T follicular helper cell (primary cell): Measurements from ENCODE around the gene CAGE1.

ENCODE experiments used
- DNase-seq: peaks from one replicate; pipeline ENCODE4 v3.0.0-alpha.2; 2020; ENCODE audit warnings: low read depth
- total RNA-seq, 2 experiments: gene quantifications; one replicate each; lab custom pipeline; 2026; lab: John Stamatoyannopoulos, UW

The CAGE1 gene
- 0.30 to 0.39 reads per million in 2 experiments for total RNA-seq

- DNase-seq, result peak; percentile 91
These were observed at the start of gene CAGE1, which contains the start of gene RIOK1 for GRCh38 chr6:7389451-7390225. Gene CAGE1 (minus strand): TSS chr6:7389742. CDS start chr6:7387173, 2,569 bp downstream. Gene RIOK1 (plus strand): TSS chr6:7389808. CDS start chr6:7390003, 195 bp downstream.

- no peak for DNase-seq
These were observed 49.7 kb upstream of the CAGE1 start for GRCh38 chr6:7439228-7439627.

GRCh38 chr6:7438011-7438410 is 48.5 kb upstream of the CAGE1 start:
- DNase-seq, result no peak

- no peak for DNase-seq
These were observed 45.1 kb upstream of the CAGE1 start for GRCh38 chr6:7434672-7435071.

DNA sequence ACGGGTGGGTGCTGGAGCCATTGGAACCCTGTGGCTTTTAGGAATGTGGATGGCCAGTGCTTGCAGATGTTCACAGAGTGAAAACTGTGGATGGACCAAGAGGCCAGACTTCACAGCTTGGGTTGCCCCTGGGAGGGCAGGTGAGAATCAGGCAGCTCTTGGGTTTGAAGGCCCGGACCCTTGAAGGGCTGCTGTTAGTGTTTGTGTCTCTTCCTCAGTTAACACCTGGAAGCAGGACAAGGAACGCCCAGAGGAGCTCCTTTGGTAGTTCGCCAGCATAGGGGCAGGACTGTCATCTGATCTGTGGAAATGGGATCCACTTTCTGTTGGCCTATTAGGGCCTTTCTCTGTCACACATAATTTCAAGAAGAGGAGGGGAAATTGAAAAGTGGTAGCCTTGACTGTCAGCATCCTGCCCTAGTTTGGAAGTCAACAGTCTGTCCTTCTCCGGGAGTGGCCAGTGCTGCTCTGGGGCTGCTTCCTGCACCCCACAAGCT is 43.6 kb upstream of the CAGE1 start:
- DNase-seq, result no peak

- no peak for DNase-seq
These were observed 43.0 kb upstream of the CAGE1 start for GRCh38 chr6:7432391-7433120.

DNA sequence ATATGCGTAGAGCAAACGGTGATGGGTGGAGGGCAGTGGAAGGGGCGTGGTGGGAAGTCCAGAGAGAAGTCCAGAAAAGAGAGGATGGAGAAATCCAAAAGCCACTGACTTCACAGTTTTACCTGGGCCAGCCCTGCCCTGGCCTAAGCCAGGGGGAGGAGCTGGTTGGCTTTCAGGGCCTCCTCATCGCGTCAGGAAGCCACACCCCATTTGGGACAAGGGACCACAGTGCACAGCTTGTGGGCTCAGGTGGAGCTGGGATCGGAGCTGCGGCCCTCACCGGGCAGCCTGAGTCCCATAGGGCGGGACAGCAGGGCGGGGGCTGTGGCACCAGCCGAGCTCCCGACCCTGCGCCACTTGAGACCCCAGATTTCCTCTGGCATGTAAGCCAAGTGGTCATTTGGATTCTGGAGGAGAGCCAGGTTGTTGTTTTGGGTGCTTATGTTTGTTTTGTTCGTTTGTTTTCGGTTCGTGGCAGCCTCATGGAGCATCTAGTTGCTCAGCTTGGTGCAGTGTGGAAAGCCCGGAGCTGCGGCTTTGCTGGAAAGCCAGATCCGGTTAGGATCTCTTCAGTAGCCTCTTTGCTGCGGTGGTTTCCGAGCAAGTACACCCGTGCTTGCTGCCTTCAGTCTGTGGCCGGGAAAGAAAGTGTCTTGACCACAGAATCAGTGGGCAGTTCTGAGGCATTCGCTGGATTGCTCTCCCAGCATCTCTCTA is 42.3 kb upstream of the CAGE1 start:
- no peak for DNase-seq

GRCh38 chr6:7431313-7431673 is 41.8 kb upstream of the CAGE1 start:
- DNase-seq, result no peak

GRCh38 chr6:7426447-7427169 is 37.1 kb upstream of the CAGE1 start:
- no peak for DNase-seq

DNA sequence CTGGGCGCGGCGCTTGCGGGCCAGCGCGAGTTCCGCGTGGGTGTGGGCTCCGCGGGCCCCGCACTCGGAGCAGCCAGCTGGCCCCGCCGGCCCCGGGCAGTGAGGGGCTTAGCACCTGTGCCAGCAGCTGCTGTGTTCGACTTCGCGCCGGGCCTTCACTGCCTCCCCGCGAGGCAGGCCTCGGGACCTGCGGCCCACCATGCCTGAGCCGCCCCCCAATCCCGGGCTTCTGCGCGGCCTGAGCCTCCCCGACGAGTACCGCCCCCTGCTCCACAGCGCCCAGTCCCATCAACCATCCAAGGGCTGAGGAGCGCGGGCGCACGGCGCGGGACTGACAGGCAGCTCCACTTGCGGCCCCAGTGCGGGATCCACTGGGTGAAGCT is 36.3 kb upstream of the CAGE1 start:
- no peak for DNase-seq

DNA sequence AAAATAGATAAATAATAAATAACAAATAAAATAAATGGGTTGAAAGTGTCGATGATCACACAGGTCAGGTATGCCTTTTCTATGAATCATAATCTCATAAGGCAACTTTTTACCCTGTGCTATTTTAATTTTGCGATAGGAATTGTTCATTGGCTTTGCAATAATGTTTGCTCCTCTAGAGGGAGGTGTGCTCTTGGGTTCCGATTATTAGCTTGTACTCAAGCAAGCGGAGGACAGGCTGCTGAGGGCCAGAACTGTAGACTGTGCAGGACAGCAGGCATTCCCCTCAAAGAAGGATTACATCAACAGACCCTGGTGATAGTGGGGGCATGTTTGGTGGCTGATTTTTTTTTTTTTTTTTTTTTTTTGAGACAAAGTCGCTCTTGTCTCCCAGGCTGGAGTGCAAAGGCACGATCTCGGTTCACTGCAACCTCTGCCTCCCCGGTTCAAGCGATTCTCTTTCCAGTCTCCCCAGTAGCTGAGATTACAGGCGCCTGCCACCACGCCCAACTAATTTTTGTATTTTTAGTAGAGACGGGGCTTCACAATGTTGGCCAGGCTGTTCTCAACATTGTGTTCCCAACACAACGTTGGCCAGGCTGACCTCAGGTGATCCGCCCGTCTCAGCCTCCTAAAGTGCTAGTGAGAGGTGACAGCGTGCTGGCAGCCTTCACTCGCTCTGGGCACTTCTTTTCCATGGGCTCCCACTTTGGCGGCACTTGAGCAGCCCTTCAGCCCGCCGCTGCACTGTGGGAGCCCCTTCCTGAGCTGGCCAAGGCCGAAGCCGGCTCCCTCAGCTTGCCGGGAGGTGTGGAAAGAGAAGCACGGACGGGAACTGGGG is 35.6 kb upstream of the CAGE1 start:
- no peak for DNase-seq

DNA sequence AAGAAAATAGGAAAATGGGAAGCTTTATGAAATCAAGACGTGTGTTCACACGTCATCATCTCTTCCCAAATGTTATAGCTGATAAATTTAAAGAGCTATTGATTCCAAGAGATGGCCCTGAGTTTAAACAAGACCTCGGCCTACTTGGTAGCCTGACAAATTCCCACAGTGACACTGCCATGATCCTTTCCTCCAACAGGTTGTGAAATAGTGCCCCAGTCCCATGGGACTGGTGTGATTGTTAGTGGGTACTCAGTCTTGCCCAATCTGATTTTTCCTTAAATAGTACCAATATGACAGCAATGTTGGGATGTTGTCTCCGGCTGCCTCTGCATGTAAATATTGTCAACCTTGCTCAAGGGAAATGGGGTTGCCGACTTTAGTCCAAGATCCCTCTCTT is 34.5 kb upstream of the CAGE1 start:
- DNase-seq, result no peak

- DNase-seq, result no peak
These were observed 31.5 kb upstream of the CAGE1 start for GRCh38 chr6:7421066-7421465.

DNA sequence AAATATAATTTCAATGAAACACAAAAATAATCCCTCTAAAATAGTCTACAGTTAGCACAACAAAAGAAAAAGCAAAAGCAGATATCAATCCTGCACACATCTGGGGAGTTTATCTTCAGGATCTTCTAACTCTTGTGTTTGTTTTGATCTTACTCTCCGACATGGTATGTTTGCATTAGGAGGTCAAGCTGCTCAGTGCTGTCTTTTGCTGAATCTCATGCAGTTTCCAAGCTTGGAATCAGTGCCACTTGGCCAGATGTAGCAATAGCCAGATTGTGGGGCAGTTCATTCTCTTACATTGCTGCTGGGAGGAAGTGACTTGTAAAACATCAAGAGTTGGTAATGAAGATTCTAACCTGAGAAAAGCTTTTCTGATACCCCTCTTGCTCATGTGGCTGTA is 29.5 kb upstream of the CAGE1 start:
- no peak for DNase-seq

- no peak for DNase-seq
These were observed 28.8 kb upstream of the CAGE1 start for GRCh38 chr6:7418238-7418905.

GRCh38 chr6:7417684-7418083 is 28.1 kb upstream of the CAGE1 start:
- DNase-seq, result no peak

- no peak for DNase-seq
These were observed 25.3 kb upstream of the CAGE1 start for GRCh38 chr6:7414811-7415210.

- DNase-seq, result no peak
These were observed 23.7 kb upstream of the CAGE1 start for GRCh38 chr6:7413151-7413823.

DNA sequence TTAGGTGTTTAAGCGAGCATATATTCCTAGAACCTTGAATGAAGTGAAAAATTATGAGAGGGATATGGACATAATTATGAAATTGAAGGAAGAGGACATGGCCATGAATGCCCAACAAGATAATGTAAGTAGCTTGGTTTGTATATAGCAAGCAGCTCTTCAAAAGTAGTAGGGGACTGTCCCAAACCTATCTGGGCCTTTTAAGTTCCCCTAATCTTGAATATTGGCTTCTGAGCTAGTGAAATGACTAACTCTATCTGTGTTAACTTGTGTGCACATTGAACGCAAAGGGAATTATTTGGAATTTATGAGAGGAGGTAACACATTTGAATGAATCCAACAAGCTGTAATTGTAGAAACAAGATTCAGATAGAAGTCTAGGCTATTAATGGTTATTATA is 21.8 kb upstream of the CAGE1 start:
- DNase-seq, result no peak

DNA sequence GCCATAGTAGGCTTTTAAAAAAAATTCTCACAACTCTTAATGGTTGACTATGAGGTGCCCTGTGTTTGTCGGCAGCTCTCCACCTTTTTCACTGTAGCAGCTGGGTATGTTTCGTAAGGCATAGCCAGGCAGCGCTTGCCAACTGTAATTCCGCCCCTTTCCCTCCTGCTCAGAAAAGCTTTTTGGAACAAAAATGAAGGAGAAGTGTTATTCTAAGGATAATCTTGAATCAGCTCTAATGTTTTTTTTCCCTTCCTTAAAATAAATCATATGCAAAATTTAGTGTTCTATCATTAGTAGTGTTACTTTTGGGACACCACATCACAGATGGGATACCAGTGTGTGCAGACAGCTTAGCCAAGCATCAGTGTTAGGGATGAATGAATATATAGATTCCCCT is 21.3 kb upstream of the CAGE1 start:
- DNase-seq, result no peak
